ENCODE measurements around the gene ADGRF3.
"Not testable (repeated sequence)": the region's sequence is repeated elsewhere in the genome, so short reads cannot be mapped to it uniquely, and the experiment has no call there.

The ADGRF3 gene

DNA sequence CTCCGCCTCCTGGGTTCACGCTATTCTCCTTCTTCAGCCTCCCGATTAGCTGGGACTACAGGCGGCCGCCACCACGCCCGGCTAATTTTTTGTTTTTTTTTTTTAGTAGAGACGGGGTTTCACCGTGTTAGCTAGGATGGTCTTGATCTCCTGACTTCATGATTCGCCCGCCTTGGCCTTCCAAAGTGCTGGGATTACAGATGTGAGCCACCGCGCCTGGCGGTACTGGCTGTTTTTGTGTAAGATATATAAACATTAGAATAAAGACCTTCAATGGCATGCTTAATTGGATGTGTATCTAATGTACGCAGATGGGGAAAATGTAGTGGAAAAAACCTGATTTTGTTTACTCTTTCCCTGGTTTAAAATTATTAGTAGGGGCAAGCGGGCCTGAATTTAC, 7.9 kb upstream of the ADGRF3 start:
- not testable (repeated sequence) for H3K36me3 ChIP-seq (ENCODE audit: control insufficient read depth in 2 of 2, insufficient read depth in 2 of 2, low read length in 2 of 2); H3K4me1 ChIP-seq (ENCODE audit: control insufficient read depth in 2 of 2, insufficient read depth in 2 of 2, low read length in 2 of 2); H3K27ac ChIP-seq (ENCODE audit: low read depth in 2 of 2, low read length in 2 of 2); H3K27me3 ChIP-seq (ENCODE audit: control insufficient read depth in 2 of 2, insufficient read depth in 2 of 2, low read length in 2 of 2); H3K9ac ChIP-seq (ENCODE audit: low read depth in 1 of 2, low read length in 2 of 2); H3K9me3 ChIP-seq (ENCODE audit: control insufficient read depth in 2 of 2, low read length in 2 of 2); H3K4me3 ChIP-seq (ENCODE audit: low read length in 2 of 2)

DNA sequence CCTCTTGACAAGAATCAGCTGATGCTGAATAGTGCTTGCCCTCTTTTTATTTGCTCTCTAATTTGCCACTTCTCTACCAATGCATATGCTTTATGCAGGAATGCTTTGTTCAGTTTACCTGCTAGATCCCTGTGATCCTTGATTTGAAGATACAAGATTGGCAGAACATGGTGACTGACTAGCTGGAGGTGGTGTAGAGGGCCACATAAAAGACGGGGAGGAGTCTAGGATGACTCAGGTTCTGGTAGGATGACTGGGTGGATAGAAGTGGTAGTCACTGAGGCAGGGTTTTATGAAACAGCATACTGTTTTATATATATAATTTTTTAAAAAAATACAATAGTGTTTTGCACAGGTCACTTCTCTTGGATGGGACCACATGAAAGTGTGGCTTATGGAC, 6.3 kb upstream of the ADGRF3 start:
- Histone ChIP-seq H3K9ac (ENCODE audit: low read depth in 1 of 2, low read length in 2 of 2) (no peak overlapping the region), H3K9me3 (ENCODE audit: control insufficient read depth in 2 of 2, low read length in 2 of 2) (no peaks in the 10 kb centered on the region), H3K27ac (ENCODE audit: low read depth in 2 of 2, low read length in 2 of 2) (no peak overlapping the region), H3K4me3 (ENCODE audit: low read length in 2 of 2) (no peak overlapping the region), H3K27me3 (ENCODE audit: control insufficient read depth in 2 of 2, insufficient read depth in 2 of 2, low read length in 2 of 2) (no peaks in the 10 kb centered on the region), H3K36me3 (ENCODE audit: control insufficient read depth in 2 of 2, insufficient read depth in 2 of 2, low read length in 2 of 2) (no peaks in the 10 kb centered on the region), H3K4me1 (ENCODE audit: control insufficient read depth in 2 of 2, insufficient read depth in 2 of 2, low read length in 2 of 2) (peaks cover 0 to 1% of the 10 kb centered on the region in 2 donors)

DNA sequence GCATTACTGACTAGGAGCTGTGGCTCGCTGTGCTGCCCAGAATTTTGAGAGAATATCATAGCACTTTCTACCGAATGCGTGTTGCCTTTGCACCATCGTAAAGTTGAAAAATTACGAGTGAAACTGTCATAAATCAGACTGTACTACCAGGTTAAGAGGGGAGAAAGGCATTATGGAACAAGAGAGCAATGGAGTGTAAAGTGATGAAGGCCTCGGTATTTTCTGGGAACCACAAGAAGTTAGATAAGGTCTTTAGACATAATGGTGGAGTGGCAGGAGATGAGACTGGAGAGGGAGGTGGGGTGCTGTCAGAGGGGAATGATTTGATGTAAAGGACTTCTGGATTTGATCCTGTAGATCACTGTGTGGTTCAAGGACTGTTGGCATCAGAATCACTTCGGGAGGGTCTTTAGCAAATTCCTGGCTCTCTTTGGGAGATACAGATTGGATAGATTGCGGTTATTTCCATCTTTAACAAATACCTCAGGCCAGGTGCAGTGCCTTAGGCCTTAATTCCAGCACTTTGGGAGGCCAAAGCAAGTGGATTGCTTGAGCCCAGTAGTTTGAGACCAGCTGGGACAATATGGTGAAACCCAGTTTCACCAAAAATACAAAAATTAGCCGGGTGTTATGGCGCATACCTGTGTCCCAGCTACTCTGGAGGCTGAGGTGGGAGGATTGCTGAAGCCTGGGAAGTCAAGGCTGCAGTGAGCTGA, 4.9 kb upstream of the ADGRF3 start:
- Histone ChIP-seq H3K27ac (ENCODE audit: low read depth in 2 of 2, low read length in 2 of 2) (no peak overlapping the region), H3K36me3 (ENCODE audit: control insufficient read depth in 2 of 2, insufficient read depth in 2 of 2, low read length in 2 of 2) (no peaks in the 10 kb centered on the region), H3K4me3 (ENCODE audit: low read length in 2 of 2) (no peak overlapping the region), H3K9me3 (ENCODE audit: control insufficient read depth in 2 of 2, low read length in 2 of 2) (no peaks in the 10 kb centered on the region), H3K27me3 (ENCODE audit: control insufficient read depth in 2 of 2, insufficient read depth in 2 of 2, low read length in 2 of 2) (no peaks in the 10 kb centered on the region), H3K9ac (ENCODE audit: low read depth in 1 of 2, low read length in 2 of 2) (no peak overlapping the region), H3K4me1 (ENCODE audit: control insufficient read depth in 2 of 2, insufficient read depth in 2 of 2, low read length in 2 of 2) (peaks cover 8 to 12% of the 10 kb centered on the region in 2 donors)

DNA sequence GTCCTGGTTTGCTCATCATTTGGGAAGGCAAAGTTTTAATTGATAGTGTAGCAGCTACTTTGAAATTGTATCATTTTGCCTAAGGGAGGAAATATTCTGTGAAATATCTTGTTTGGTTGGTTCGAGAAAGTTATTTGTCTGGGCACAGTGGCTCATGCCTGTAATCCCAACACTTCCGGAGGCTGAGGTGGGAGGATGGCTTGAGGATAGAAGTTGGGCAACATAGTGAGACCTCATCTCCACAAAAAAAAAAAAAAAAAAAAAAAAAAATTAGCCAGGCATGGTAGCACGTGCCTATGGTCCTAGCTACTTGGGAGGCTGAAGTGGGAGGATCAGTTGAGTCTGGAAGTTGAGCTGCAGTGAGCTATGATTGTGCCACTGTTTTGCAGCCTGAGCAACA, 3.1 kb upstream of the ADGRF3 start:
- Histone ChIP-seq H3K36me3 (ENCODE audit: control insufficient read depth in 2 of 2, insufficient read depth in 2 of 2, low read length in 2 of 2) (no peaks in the 10 kb centered on the region), H3K27me3 (ENCODE audit: control insufficient read depth in 2 of 2, insufficient read depth in 2 of 2, low read length in 2 of 2) (no peaks in the 10 kb centered on the region), H3K27ac (ENCODE audit: low read depth in 2 of 2, low read length in 2 of 2) (no peak overlapping the region), H3K9ac (ENCODE audit: low read depth in 1 of 2, low read length in 2 of 2) (no peak overlapping the region), H3K4me1 (ENCODE audit: control insufficient read depth in 2 of 2, insufficient read depth in 2 of 2, low read length in 2 of 2) (peaks cover 11 to 17% of the 10 kb centered on the region in 2 donors), H3K9me3 (ENCODE audit: control insufficient read depth in 2 of 2, low read length in 2 of 2) (no peaks in the 10 kb centered on the region), H3K4me3 (ENCODE audit: low read length in 2 of 2) (no peak overlapping the region)

GRCh38 chr2:26347286-26347865, 787 bp upstream of the ADGRF3 start:
- Histone ChIP-seq H3K27me3 (ENCODE audit: control insufficient read depth in 2 of 2, insufficient read depth in 2 of 2, low read length in 2 of 2) (no peaks in the 10 kb centered on the region), H3K27ac (ENCODE audit: low read depth in 2 of 2, low read length in 2 of 2) (peak overlapping the region; percentile 92 to 94), H3K4me3 (ENCODE audit: low read length in 2 of 2) (peak overlapping the region; percentile 93 to 99), H3K9me3 (ENCODE audit: control insufficient read depth in 2 of 2, low read length in 2 of 2) (no peaks in the 10 kb centered on the region), H3K9ac (ENCODE audit: low read depth in 1 of 2, low read length in 2 of 2) (peak overlapping the region; percentile 70 to 81), H3K4me1 (ENCODE audit: control insufficient read depth in 2 of 2, insufficient read depth in 2 of 2, low read length in 2 of 2) (peaks cover 16 to 22% of the 10 kb centered on the region in 2 donors), H3K36me3 (ENCODE audit: control insufficient read depth in 2 of 2, insufficient read depth in 2 of 2, low read length in 2 of 2) (no peaks in the 10 kb centered on the region)

DNA sequence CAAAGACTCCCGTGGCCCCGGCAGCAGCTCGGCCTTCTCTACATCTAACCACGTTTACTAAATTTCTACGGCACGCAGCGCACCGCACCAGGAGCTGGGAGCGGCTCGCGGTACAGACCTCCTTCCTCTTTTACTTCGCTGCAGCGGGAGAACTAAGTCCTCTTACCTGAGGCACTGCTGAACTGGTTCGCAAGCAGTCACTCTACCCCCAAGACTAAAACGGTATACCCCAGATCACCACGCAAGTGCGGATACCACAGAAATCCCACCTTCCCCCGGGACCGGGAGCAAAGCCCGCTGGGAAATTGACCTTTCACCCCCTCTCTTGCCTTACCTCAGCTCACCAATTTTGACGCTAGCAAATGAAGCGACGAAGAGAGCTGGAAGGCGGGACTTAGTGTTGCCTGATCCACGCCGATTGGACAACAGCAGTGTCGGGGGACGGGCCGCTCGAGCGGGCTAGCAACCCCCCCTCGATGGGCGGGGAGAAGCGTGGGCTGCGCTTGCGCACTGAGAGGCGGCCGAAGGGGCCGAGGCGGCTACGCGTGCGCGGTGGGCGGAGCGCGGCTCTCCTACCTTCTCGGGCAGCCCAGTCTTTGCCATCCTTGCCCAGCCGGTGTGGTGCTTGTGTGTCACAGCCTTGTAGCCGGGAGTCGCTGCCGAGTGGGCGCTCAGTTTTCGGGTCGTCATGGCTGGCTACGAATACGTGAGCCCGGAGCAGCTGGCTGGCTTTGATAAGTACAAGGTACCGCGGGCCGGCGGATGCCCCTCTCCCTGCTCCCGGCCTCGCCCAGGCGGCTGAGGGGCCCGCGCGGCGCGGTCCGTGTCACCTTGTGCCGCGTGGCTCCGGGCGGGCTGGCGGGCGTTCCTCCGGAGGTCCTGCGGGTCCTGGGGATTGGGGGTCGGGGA, 790 bp downstream of the ADGRF3 start, which contains the start of gene SELENOI:
Gene SELENOI, plus strand, starts transcription at position 599 of the 909 bp plus-strand sequence. Its CDS starts 90 bp downstream, at position 689.
- Histone ChIP-seq H3K9ac (ENCODE audit: low read depth in 1 of 2, low read length in 2 of 2) (peak within 1 kb of the TSS; percentile 81 to 97), H3K27ac (ENCODE audit: low read depth in 2 of 2, low read length in 2 of 2) (peak within 1 kb of the TSS; percentile 94 to 95), H3K4me3 (ENCODE audit: low read length in 2 of 2) (peak within 1 kb of the TSS; percentile 93 to 99), H3K4me1 (ENCODE audit: control insufficient read depth in 2 of 2, insufficient read depth in 2 of 2, low read length in 2 of 2) (peaks cover 16 to 22% of the 10 kb centered on the region in 2 donors), H3K27me3 (ENCODE audit: control insufficient read depth in 2 of 2, insufficient read depth in 2 of 2, low read length in 2 of 2) (no peaks in the 10 kb centered on the region), H3K9me3 (ENCODE audit: control insufficient read depth in 2 of 2, low read length in 2 of 2) (no peaks in the 10 kb centered on the region), H3K36me3 (ENCODE audit: control insufficient read depth in 2 of 2, insufficient read depth in 2 of 2, low read length in 2 of 2) (no peaks in the 10 kb centered on the region)

- Histone ChIP-seq H3K36me3 (ENCODE audit: control insufficient read depth in 2 of 2, insufficient read depth in 2 of 2, low read length in 2 of 2) (no peaks in the 10 kb centered on the region), H3K27me3 (ENCODE audit: control insufficient read depth in 2 of 2, insufficient read depth in 2 of 2, low read length in 2 of 2) (no peaks in the 10 kb centered on the region), H3K4me1 (ENCODE audit: control insufficient read depth in 2 of 2, insufficient read depth in 2 of 2, low read length in 2 of 2) (peaks cover 16 to 22% of the 10 kb centered on the region in 2 donors), H3K4me3 (ENCODE audit: low read length in 2 of 2) (peak overlapping the region; percentile 93 to 99), H3K27ac (ENCODE audit: low read depth in 2 of 2, low read length in 2 of 2) (peak overlapping the region; percentile 93 to 95), H3K9ac (ENCODE audit: low read depth in 1 of 2, low read length in 2 of 2) (peak overlapping the region; percentile 81 to 97), H3K9me3 (ENCODE audit: control insufficient read depth in 2 of 2, low read length in 2 of 2) (no peaks in the 10 kb centered on the region)
Observed at GRCh38 chr2:26345283-26345544, 1.4 kb downstream of the ADGRF3 start.

GRCh38 chr2:26344581-26345282, 1.9 kb downstream of the ADGRF3 start:
- H3K27ac ChIP-seq (ENCODE audit: low read depth in 2 of 2, low read length in 2 of 2) = peak overlapping the region; percentile 93 to 95
- no peaks in the 10 kb centered on the region for H3K27me3 ChIP-seq (ENCODE audit: control insufficient read depth in 2 of 2, insufficient read depth in 2 of 2, low read length in 2 of 2)
- H3K9me3 ChIP-seq (ENCODE audit: control insufficient read depth in 2 of 2, low read length in 2 of 2) = no peaks in the 10 kb centered on the region
- peak overlapping the region; percentile 93 to 99 for H3K4me3 ChIP-seq (ENCODE audit: low read length in 2 of 2)
- peaks cover 16 to 22% of the 10 kb centered on the region in 2 donors for H3K4me1 ChIP-seq (ENCODE audit: control insufficient read depth in 2 of 2, insufficient read depth in 2 of 2, low read length in 2 of 2)
- no peaks in the 10 kb centered on the region for H3K36me3 ChIP-seq (ENCODE audit: control insufficient read depth in 2 of 2, insufficient read depth in 2 of 2, low read length in 2 of 2)
- peak overlapping the region; percentile 81 to 97 for H3K9ac ChIP-seq (ENCODE audit: low read depth in 1 of 2, low read length in 2 of 2)

- no peak overlapping the region for H3K27ac ChIP-seq (ENCODE audit: low read depth in 2 of 2, low read length in 2 of 2)
- H3K27me3 ChIP-seq (ENCODE audit: control insufficient read depth in 2 of 2, insufficient read depth in 2 of 2, low read length in 2 of 2) = no peaks in the 10 kb centered on the region
- H3K4me3 ChIP-seq (ENCODE audit: low read length in 2 of 2) = no peak overlapping the region
- no peak overlapping the region for H3K9ac ChIP-seq (ENCODE audit: low read depth in 1 of 2, low read length in 2 of 2)
- no peaks in the 10 kb centered on the region for H3K36me3 ChIP-seq (ENCODE audit: control insufficient read depth in 2 of 2, insufficient read depth in 2 of 2, low read length in 2 of 2)
- no peaks in the 10 kb centered on the region for H3K9me3 ChIP-seq (ENCODE audit: control insufficient read depth in 2 of 2, low read length in 2 of 2)
- peaks cover 7 to 11% of the 10 kb centered on the region in 2 donors for H3K4me1 ChIP-seq (ENCODE audit: control insufficient read depth in 2 of 2, insufficient read depth in 2 of 2, low read length in 2 of 2)
Observed at GRCh38 chr2:26340831-26341230, 5.8 kb downstream of the ADGRF3 start.
